HG03108 (cell line): ENCODE measurements around the gene SLC26A5.
"Not testable (repeated sequence)": the region's sequence is repeated elsewhere in the genome, so short reads cannot be mapped to it uniquely, and the experiment has no call there.

Source experiments
- ATAC-seq: cut with Tn5 transposase; IDR thresholded peaks from one replicate; pipeline ENCODE4 v1.9.1; 2021; ENCODE audit warnings: moderate library complexity; ENCODE audit not compliant: unreplicated experiment

Gene SLC26A5, protein sequence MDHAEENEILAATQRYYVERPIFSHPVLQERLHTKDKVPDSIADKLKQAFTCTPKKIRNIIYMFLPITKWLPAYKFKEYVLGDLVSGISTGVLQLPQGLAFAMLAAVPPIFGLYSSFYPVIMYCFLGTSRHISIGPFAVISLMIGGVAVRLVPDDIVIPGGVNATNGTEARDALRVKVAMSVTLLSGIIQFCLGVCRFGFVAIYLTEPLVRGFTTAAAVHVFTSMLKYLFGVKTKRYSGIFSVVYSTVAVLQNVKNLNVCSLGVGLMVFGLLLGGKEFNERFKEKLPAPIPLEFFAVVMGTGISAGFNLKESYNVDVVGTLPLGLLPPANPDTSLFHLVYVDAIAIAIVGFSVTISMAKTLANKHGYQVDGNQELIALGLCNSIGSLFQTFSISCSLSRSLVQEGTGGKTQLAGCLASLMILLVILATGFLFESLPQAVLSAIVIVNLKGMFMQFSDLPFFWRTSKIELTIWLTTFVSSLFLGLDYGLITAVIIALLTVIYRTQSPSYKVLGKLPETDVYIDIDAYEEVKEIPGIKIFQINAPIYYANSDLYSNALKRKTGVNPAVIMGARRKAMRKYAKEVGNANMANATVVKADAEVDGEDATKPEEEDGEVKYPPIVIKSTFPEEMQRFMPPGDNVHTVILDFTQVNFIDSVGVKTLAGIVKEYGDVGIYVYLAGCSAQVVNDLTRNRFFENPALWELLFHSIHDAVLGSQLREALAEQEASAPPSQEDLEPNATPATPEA

DNA sequence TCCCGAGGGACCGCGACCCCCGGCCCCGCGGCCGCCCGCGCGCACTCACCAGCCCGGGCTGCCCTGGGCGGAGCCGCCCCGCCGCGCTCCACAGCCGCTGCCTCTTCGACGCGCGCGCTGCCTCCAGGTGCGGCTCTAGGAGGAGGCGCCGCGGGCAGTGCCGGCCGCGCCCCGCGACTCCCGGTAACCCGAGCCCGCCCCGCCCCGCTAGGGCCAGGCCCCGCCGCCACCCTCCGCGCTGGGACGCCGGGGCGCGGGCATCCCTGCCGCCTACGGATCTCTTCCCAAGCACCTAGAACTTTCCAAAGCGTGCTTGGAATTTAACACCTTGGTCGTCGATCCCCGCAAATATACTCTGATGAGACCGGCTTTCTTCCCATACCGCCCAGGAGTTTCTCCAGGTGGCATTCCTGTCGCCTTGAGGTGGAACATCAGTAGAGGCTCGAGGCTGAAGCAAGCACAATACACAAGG is at the start of gene SLC26A5:
TSS of gene SLC26A5 (minus strand) at position 159 of the 472 bp plus-strand sequence. CDS start 24,693 bp downstream, outside the sequence.
- no peak for ATAC-seq

DNA sequence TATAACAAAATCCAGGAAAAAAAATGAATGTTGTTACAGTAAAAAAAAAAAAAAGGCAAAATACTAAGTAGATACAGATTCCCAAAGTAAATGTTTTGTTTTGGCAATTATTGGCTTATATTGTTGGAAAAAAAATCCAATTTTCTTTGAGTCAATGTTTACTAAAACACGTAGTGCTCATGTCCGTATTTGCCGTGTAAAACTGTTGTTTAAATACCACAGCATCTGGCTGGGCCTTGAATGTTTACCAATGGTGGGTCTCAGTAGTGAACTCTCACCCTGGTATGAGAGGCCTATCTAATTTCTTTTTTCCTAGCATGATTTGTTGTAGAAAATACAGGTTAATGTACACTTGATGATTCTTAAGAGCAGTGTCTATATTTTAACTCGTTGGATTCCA is 41.4 kb upstream of the SLC26A5 start:
- no peak for ATAC-seq

DNA sequence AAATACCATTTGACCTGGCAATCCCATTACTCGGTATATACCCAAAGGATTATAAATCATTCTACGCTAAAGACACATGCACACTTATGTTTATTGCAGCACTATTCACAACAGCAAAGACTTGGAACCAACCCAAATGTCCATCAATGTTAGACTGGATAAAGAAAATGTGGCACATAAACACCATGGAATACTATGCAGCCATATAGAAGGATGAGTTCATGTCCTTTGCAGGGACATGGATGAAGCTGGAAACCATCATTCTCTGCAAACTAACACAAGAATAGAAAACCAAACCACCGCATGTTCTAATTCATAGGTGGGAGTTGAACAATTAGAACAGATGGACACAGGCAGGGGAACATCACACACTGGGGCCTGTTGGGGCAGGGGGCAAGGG is 40.9 kb upstream of the SLC26A5 start:
- not testable (repeated sequence) for ATAC-seq

DNA sequence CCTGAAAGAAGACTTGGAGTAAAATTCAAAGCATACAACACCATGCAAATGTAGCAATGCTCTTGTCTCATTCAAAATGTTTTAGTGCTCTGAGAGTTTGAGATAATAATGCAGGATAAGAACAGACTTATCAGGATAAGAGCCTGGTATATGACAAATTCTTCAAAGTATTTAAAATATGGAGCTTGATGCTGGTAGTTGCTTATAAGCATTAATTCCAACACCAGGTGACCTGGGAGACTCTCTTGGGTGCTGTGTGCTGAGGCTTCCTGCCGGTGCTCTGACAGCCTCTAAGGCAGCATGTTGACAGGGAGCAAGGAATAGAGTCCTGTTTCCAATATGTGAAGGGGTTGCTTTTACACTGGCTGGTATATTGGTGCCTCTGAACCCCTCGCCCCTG is 34.8 kb upstream of the SLC26A5 start:
- ATAC-seq, result no peak

DNA sequence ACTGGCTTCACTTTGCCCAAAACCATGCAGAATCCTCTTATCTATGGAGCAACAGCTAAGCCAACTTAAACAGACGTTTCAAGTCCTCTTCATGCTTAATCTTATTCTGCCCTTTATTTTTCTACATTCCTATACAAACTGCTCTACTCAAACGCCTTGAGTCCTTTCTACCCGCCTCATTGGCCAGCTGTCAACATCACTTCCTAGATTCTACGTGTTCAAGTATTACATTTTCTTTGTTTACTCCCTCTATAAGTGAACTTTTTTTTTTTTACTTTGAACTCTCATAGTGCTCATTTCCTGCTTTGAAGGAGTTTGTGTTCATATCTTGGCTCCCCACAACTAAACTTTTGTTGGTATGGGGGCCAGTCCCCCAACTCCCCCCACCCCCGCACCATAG is 28.9 kb upstream of the SLC26A5 start:
- no peak for ATAC-seq

DNA sequence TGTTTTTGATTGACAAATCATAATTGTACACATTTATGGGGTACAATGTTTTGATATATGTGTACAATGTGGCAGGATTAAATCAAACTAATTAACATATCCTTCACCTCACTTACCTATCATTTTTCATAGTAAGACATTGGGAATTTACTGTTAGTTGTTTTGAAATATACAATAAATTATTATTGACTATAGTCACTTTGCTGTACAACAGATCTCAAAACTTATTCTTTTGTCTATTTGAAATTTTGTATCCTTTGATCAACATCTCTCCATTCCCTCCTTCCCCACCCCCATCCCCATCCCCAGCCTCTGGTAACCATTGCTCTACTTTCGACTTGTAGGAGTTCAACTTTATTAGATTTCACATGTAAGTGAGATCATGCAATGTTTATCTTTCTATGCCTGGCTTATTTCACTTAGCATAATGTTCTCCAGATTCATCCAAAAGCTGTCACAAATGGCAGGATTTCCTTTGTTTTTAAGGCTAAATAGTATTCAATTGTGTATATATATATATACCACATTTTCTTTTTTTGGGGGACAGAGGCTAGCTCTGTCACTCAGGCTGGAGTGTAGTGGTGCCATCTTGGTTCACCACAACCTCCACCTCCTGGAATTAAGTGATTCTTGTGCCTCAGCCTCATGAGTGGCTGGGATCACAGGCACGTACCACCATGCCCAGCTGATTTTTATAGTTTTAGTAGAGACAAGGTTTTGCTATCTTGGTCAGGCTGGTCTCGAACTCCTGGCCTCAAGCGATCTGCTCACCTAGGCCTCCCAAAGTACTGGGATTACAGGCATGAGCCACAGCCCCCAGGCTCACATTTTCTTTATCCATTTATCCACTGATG is 23.3 kb upstream of the SLC26A5 start:
- no peak for ATAC-seq

DNA sequence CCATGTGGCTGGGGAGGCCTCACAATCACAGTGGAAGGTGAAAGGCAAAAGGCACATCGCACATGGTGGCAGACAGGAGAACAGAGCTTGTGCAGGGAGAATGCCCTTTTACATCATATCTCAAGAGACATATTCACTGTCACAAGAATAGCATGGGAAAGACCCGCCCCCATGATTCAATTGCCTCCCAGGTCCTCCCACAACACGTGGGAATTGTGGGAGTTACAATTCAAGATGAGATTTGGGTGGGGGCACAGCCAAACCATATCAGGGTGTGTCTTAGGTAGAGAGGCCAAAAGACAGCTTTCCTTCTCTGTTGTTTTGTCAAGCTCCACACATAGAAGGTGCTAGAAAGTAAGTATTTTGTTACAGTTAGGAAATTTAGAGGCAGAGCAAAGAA is 20.8 kb upstream of the SLC26A5 start:
- no peak for ATAC-seq

DNA sequence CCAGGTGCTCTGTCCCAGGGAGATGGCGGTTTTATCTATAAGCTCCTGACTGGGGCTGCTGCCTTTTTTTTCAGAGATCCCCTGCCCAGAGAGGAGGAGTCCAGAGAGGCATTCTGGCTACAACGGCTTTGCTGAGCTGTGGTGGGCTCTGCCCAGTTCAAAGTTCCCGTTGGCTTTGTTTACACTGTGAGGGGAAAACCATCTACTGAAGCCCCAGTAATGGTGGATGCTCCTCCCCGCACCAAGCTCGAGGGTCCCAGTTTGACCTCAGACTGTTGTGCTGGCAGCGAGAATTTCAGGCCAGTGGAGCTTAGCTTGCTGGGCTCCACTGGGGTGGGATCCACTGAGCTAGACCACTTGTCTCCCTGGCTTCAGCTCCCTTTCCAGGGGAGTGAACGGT is 16.4 kb upstream of the SLC26A5 start:
- ATAC-seq, result no peak

DNA sequence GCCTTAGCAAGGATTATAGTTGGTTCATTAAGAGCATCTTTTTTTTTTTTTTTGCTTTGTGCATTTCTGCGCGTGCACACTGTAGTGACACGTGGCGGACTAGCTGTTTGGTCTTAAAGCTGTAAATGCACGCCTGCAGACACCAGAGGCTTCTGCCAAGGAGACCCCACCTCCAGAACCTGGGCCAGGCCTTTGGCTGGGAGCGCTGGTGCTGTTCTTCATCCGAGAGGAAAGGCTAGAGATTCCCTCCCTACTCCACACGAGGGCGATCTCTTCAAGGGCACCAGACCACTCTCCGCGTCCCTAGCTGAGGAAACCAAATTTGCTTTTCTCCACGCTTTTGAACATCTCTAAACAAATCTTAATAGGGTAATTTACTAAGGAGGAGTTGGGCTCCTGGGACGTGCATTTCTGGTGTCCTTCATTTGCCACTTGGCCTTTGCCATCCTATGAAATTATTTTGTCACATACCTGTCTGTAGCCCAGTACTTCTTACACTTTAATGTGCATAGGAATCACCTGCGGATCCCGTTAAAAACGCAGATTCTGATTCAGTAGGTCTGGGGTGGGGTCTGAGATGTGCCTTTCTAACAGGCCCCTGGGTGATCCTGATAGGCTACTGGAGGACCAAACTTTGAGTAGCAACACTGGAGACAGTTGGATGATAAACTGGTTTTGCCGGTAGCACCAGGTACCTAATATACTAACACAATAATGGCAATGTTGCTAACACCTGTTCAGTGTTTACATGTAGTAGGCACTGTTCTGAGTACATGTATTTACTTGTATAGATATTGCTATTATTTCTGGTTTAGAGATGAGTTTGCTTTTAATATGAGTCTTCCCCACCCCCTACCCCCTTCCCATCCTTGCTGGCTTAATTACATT is 1.3 kb upstream of the SLC26A5 start:
- ATAC-seq, result no peak

DNA sequence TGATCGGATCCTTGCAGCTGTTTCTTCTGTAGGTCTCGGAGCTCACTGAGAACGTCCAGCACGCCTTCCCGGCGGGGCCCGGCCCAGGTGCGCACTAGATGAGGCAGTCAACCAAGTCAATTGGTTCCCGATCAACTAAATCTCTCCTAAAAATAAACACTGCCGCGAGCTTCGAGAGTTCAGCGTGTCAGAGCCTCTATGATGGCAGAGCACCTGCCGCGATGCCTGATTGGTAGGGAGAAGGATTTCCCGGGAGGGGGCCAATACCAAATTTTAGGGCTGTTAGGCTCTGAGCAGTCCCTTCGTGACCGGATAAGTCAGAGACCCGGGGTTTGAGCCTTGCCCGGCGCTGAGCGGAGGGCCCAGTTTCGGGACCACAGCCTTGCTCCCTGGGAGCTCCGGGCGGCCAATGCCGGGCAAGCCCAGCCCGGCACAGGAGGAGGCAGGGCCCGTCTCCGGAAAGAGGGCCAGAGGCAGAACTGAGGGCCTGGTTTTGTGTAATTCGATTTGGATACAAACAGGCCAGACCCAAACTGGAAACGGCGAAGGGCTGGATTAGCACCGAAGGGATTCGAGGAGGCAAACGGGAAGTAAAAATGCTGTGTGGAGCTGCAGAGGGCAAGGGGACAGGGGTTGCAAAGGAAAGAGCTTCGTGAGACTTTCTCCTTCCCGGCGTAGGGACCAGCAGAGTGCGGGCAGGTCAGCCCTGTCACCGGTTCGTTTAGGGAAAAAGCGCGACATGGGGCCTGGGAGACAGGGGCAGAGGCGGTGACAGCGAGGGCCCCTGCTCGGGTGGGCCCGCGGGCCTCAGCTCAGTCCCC is 569 bp downstream of the SLC26A5 start:
- no peak for ATAC-seq

DNA sequence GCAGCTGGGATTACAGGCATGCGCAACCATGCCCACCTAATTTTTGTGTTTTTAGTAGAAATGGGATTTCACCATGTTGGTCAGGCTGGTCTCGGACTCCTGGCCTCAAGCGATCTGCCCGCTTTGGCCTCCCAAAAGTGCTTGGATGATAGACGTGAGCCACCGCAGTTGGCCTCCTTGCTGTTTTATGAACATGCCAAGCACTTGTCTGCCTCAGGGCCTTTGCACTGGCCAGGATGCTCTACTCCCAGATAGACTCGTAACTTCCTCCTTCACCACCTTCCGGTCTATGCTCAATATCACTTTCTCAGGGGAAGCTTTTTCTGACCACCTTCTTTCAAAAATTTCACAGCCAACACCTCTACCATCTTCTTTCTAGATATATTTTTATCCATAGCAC is 6.3 kb downstream of the SLC26A5 start:
- ATAC-seq, result no peak

DNA sequence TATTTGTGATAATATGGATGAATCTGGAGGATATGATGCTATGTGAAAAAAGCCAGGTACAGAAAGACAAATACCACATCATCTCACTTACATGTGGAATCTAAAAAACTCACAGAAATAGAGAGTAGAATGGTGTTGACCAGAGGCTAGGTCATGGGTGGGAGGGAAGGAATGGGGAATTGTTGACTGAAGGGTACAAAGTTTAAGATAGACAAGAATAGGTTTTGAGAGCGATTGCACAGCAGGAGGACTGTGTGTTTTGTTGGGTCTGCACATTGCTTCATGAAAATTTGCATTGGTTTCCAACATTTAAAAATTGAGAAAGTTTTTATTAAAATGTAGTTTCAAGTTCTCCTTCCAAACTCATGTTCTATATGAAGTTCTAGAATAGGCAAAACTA is 8.4 kb downstream of the SLC26A5 start:
- no peak for ATAC-seq

DNA sequence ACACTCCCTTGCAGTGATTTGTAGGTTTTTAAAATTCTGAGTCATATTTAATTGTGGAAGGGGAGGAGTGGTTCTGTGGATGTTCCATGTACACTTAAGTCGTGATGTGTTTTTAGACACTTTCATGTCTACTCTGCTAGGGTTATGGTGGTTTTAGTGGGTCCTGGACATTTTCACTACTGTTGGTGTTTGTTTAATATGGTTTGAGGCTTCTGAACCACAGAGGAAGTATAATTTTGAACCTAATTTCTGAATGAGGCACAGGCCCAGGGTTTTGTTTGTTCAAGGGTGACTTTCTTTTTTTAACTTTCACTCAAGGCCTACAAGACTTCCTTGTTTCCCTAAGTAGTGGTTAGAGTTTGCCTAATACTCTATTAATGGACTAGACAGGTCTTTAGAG is 13.3 kb downstream of the SLC26A5 start:
- no peak for ATAC-seq

DNA sequence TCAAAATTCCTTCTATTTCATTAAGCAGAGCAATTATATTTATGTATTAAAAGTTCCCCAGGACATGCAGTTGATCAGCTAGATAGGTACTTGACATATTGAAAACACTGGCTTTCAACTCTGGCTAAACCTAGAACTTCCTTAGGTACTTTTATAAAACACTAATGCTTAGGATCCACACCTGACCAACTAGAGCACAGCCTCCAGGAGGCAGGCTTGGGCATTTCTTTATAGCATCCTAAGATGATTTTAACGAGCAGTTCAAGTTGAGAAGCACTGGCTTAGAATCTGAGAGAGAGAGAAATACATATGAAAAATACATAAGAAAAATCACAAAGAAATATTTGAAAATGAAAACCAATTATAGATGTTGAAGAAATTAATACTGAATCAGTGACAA is 20.8 kb downstream of the SLC26A5 start:
- ATAC-seq, result no peak

DNA sequence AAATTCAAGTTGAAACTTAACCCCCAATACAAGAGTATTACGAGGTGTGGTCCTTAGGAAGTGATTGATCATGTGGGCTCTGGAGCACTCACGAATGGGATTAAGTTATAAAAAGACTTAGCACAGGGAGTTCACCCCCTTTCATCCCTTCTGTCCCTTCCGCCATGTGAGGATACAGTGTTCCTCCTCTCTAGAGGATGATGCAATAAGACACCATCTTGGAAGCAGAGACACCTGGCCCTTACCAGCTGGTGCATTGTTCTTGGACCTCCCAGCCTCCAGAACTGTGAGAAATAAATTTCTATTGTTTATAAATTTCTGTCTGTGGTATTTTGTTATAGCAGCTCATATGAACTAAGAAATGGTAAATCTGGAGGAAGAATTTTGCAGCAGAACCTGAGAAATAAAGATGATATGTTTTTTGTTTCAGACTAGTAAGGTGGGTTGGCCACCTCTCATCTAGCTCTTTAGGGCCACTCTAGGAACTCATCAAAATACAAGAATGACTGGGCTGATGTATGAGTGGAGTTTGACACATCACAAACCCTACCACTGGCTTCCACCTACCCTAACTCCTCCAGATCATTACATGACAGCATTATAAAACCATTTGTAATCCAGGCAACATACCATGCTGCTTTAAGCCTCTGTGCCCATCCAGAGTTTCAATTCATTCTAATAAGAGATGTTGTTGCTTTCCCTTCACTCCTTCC is 22.4 kb downstream of the SLC26A5 start:
- ATAC-seq, result no peak

DNA sequence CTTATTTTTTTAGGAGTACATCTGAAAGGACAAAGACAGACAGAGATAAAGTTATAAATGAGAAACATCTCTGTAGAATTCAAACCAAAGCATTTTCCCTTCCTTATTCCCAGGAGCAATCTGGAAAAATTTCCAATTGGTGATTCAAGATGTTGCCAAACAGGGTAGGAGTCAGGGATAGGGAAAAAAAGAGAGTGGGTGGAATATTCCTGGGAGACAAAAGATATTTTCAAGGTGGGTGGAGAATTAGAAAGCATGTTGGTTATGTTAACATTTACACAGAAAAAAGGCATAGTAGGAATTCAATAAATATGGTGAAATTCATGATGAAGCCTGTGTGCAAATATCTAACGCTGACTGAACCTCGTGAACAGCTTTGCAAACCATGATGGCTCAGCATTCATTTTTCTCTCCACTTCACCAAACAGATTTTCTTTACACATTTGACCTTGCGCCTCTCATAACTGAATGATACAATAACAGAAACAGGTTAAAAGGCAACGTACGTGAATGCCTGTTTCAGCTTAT is 25.1 kb downstream of the SLC26A5 start:
- ATAC-seq, result no peak

DNA sequence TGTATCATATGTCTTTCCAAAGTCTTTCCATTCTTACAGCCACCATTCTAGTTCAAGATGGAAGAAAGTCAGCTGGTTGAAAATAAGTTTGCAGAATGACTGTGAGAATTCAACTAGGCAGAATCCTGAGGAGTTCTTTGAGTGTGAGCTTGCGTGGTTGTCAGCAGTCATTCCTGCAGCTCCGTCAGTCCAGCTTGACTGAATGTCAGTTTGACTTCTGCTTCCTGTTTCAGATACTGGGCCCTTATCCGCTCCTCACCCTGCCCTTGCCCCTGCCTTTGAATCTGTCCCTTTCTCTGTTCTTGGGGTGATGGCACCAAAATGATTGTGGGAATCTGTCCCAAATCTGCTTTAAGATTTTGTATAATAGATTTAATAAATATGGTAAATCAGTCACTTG is 27.8 kb downstream of the SLC26A5 start:
- no peak for ATAC-seq

DNA sequence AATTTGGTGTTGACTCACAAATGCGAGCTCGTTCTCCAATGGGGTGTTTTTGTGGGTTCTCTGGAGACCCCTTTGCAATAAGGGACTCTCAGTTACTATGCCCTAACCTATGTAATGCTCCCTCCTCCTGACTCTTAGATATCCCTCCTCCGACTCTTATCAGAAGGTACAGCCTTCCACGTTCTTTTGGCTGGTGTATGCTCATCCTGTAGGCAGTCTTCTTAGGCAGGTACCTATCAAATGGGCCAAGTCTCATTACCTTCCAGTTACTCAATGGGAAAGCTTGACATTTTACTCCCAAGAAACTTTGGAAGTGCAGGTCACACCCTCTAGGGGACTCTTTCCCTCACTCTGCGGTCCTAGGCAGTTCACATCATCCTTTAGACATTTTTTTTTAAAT is 32.6 kb downstream of the SLC26A5 start:
- ATAC-seq, result no peak

DNA sequence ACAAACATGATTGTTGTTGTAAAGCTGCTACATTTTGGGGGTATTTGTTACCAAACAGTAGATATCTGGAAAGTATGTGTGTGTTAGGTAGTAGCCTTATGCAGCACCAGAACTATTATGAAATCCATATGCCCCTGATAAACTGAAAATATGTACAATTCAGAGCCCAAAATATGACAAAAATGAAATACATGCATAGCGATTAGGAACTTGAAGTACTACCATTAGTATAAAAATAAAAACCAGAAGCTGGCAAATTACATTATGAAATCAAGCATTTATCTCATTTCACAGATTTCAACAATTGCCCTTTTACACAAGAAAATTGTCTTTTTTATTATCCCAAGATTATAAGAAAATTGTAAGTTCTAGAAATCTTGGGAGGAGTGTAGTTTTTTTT is 33.9 kb downstream of the SLC26A5 start:
- no peak for ATAC-seq
